Cardiac muscle cell (in vitro differentiated cells and primary cell): ENCODE data around the gene DRC1. TPM values are rescaled to one million over a fixed set of nuclear protein-coding genes. Genes with fewer than 3 reads are reported as not detected.

Source experiments
- DNase-seq, 2 donors: peaks; one replicate each; pipeline versions ENCODE4 v3.0.0 to v3.0.0-alpha.2; 2010 to 2017; ENCODE audit warnings: low read depth in 1 of 2, low spot score in 1 of 2
- H3K27ac ChIP-seq: fragments of 200-600 bp; sonication (generic); 2 replicates; pipeline ENCODE4 v1.5.1; 2016
- H3K27me3 ChIP-seq: fragments of 200-600 bp; sonication (generic); 2 replicates; pipeline ENCODE4 v1.6.0; 2016; ENCODE audit warnings: control low read depth
- H3K36me3 ChIP-seq: fragments of 200-600 bp; sonication (generic); 2 replicates; pipeline ENCODE4 v1.5.1; 2016; ENCODE audit warnings: control low read depth
- H3K4me1 ChIP-seq: fragments of 200-600 bp; sonication (generic); 2 replicates; pipeline ENCODE4 v1.8.1; 2017; ENCODE audit warnings: low read depth, mild to moderate bottlenecking, mixed run types
- H3K4me3 ChIP-seq: fragments of 200-600 bp; sonication (generic); 2 replicates; pipeline ENCODE4 v1.5.1; 2016; ENCODE audit warnings: mild to moderate bottlenecking
- H3K9me3 ChIP-seq: fragments of 200-600 bp; sonication (generic); 2 replicates; pipeline ENCODE4 v1.5.1; 2017; ENCODE audit warnings: low read depth, mild to moderate bottlenecking, control low read depth
- CTCF ChIP-seq: IDR thresholded peaks from 2 replicates; pipeline ENCODE4 v1.5.1; 2012; ENCODE audit warnings: low read depth, mild to moderate bottlenecking, low read length
- polyA plus RNA-seq: library from polyadenylated mRNA; unstranded; fragments of >200 nt; fragmentation: Nextera tagmentation; extraction: Ambion mirVana; gene quantifications from 2 replicates; pipeline ENCODE4 v1.2.1, GENCODE V29; 2016
- total RNA-seq: library from RNA; depleted of rRNA; stranded (reverse); fragments of >200 nt; gene quantifications from 2 replicates; pipeline ENCODE4 v1.2.3, GENCODE V29; 2016

Gene DRC1
- total and polyA plus RNA-seq, 2 experiments from 2014 or later: not detected

- no peaks in the 10 kb centered on the region for H3K27me3 ChIP-seq
These were observed 10.5 kb downstream of the DRC1 start for GRCh38 chr2:26412091-26412673.

GRCh38 chr2:26414311-26414710, 12.6 kb downstream of the DRC1 start:
- H3K27me3 ChIP-seq: no peaks in the 10 kb centered on the region
- H3K36me3 ChIP-seq: no peaks in the 10 kb centered on the region
- no peak overlapping the region for H3K27ac ChIP-seq
- no peaks in the 10 kb centered on the region for H3K9me3 ChIP-seq
- no peak overlapping the region for H3K4me3 ChIP-seq
- H3K4me1 ChIP-seq: no peaks in the 10 kb centered on the region
- no peak for TF ChIP-seq CTCF
- no peak for DNase-seq

More at GRCh38 chr2:26412091-26412673, 10.5 kb downstream of the DRC1 start:
- Histone ChIP-seq H3K4me3 (no peak overlapping the region), H3K36me3 (no peaks in the 10 kb centered on the region), H3K9me3 (no peaks in the 10 kb centered on the region), H3K4me1 (no peaks in the 10 kb centered on the region), H3K27ac (no peak overlapping the region)
- TF ChIP-seq CTCF: no peak
- DNase-seq: peak in 1 of 2 donors; percentile 39

GRCh38 chr2:26421961-26422360, 20.2 kb downstream of the DRC1 start:
- no peak overlapping the region for H3K27ac ChIP-seq
- H3K4me1 ChIP-seq: peaks cover 7% of the 10 kb centered on the region
- no peak for TF ChIP-seq CTCF
- H3K27me3 ChIP-seq: no peaks in the 10 kb centered on the region
- H3K9me3 ChIP-seq: no peaks in the 10 kb centered on the region
- peak in 1 of 2 donors; percentile 31 for DNase-seq
- no peaks in the 10 kb centered on the region for H3K36me3 ChIP-seq
- H3K4me3 ChIP-seq: no peak overlapping the region

GRCh38 chr2:26422947-26423629, 21.4 kb downstream of the DRC1 start:
- TF ChIP-seq CTCF: no peak
- DNase-seq: peak in 1 of 2 donors; percentile 19

GRCh38 chr2:26423750-26424149, 22.0 kb downstream of the DRC1 start:
- no peak for TF ChIP-seq CTCF
- no peaks in the 10 kb centered on the region for H3K9me3 ChIP-seq

More at GRCh38 chr2:26422947-26423629, 21.4 kb downstream of the DRC1 start:
- no peaks in the 10 kb centered on the region for H3K9me3 ChIP-seq
- peaks cover 7% of the 10 kb centered on the region for H3K4me1 ChIP-seq
- no peaks in the 10 kb centered on the region for H3K27me3 ChIP-seq
- no peak overlapping the region for H3K4me3 ChIP-seq
- H3K36me3 ChIP-seq: no peaks in the 10 kb centered on the region
- peak overlapping the region; percentile 62 for H3K27ac ChIP-seq

More at GRCh38 chr2:26423750-26424149, 22.0 kb downstream of the DRC1 start:
- H3K27ac ChIP-seq: no peak overlapping the region
- H3K4me1 ChIP-seq: peaks cover 7% of the 10 kb centered on the region
- no peak for DNase-seq
- H3K4me3 ChIP-seq: no peak overlapping the region
- H3K27me3 ChIP-seq: no peaks in the 10 kb centered on the region
- no peaks in the 10 kb centered on the region for H3K36me3 ChIP-seq
